CD14-positive monocyte (primary cell): Measurements from ENCODE around the gene TEAD1. TPM values are rescaled to one million over a fixed set of nuclear protein-coding genes. Genes with fewer than 3 reads are reported as not detected.

Experiments used
- DNase-seq, 3 donors: peaks; one replicate each; pipeline ENCODE4 v3.0.0-alpha.2; 2011 to 2022
- H2AFZ ChIP-seq: 2 replicates; pipeline ENCODE4 v1.6.0; 2012; ENCODE audit warnings: mild to moderate bottlenecking, low read depth, low read length, inconsistent platforms; ENCODE audit not compliant: insufficient read depth, poor library complexity, severe bottlenecking
- H3K27ac ChIP-seq, 2 donors: 1 replicate in 1 of 2; 2 replicates in 1 of 2; pipeline ENCODE4 v1.5.1; 2012 to 2013; ENCODE audit warnings: low read length in 2 of 2, control low read depth in 1 of 2, inconsistent platforms in 1 of 2, low read depth in 1 of 2, mild to moderate bottlenecking in 1 of 2
- H3K27me3 ChIP-seq, 2 donors: one replicate each; pipeline versions ENCODE4 v1.6.0 to v1.6.1; 2011 to 2013; ENCODE audit warnings: low read length in 2 of 2; ENCODE audit not compliant: control insufficient read depth in 2 of 2, insufficient read depth in 2 of 2
- H3K36me3 ChIP-seq, 2 donors: replicated peaks in 1 of 2; 1 replicate in 1 of 2; 2 replicates in 1 of 2; pipeline versions ENCODE4 v1.5.1 to v1.6.1; 2012 to 2013; ENCODE audit warnings: low read length in 2 of 2, control low read depth in 1 of 2, inconsistent platforms in 1 of 2, mild to moderate bottlenecking in 1 of 2; ENCODE audit not compliant: insufficient read depth in 2 of 2, control insufficient read depth in 1 of 2
- H3K4me1 ChIP-seq, 2 donors: 1 replicate in 1 of 2; 2 replicates in 1 of 2; pipeline versions ENCODE4 v1.5.1 to v1.6.1; 2012 to 2013; ENCODE audit warnings: low read length in 2 of 2, control low read depth in 1 of 2, inconsistent platforms in 1 of 2, mild to moderate bottlenecking in 1 of 2, moderate library complexity in 1 of 2; ENCODE audit not compliant: insufficient read depth in 2 of 2, control insufficient read depth in 1 of 2
- H3K4me2 ChIP-seq: replicated peaks from 2 replicates; pipeline ENCODE3; 2012; ENCODE audit warnings: low read length, moderate library complexity, mild to moderate bottlenecking; ENCODE audit not compliant: poor library complexity, severe bottlenecking; ENCODE audit errors: extremely low read depth
- H3K4me3 ChIP-seq, 3 experiments: fragments of 200-600 bp in 1 of 3; sonication (generic) in 1 of 3; replicated peaks in 1 of 3; 1 replicate in 2 of 3; 2 replicates in 1 of 3; pipeline ENCODE4 v1.5.1; 2011 to 2013; ENCODE audit warnings: low read length in 3 of 3, mild to moderate bottlenecking in 3 of 3, control low read depth in 2 of 3, low read depth in 2 of 3, inconsistent platforms in 1 of 3, moderate library complexity in 1 of 3
- H3K79me2 ChIP-seq: 2 replicates; pipeline ENCODE4 v1.6.0; 2012; ENCODE audit warnings: mild to moderate bottlenecking, control low read depth, inconsistent platforms, low read length, moderate library complexity; ENCODE audit not compliant: insufficient read depth
- H3K9ac ChIP-seq: 2 replicates; pipeline ENCODE4 v1.6.0; 2017; ENCODE audit warnings: low read length, mild to moderate bottlenecking; ENCODE audit not compliant: insufficient read depth, poor library complexity, severe bottlenecking
- H3K9me3 ChIP-seq, 2 donors: replicated peaks in 1 of 2; 1 replicate in 1 of 2; 2 replicates in 1 of 2; pipeline versions ENCODE4 v1.5.1 to v1.6.1; 2012 to 2013; ENCODE audit warnings: low read length in 2 of 2, control low read depth in 1 of 2; ENCODE audit not compliant: control insufficient read depth in 1 of 2, insufficient read depth in 1 of 2
- H4K20me1 ChIP-seq: 2 replicates; pipeline ENCODE4 v1.6.0; 2012; ENCODE audit warnings: mild to moderate bottlenecking, low read length, control low read depth, moderate library complexity; ENCODE audit not compliant: insufficient read depth
- H3K27ac Mint-ChIP-seq, 7 donors: one replicate each; pipeline ENCODE4 v1.8.0; 2020; ENCODE audit warnings: mild to moderate bottlenecking in 7 of 7, mixed read lengths in 7 of 7, moderate library complexity in 6 of 7, inconsistent platforms in 2 of 7
- H3K27me3 Mint-ChIP-seq, 3 donors: one replicate each; pipeline ENCODE4 v1.8.0; 2021 to 2022; ENCODE audit warnings: low read depth in 3 of 3, mild to moderate bottlenecking in 3 of 3, mixed read lengths in 3 of 3, moderate library complexity in 3 of 3, inconsistent platforms in 1 of 3
- H3K36me3 Mint-ChIP-seq, 2 donors: one replicate each; pipeline ENCODE4 v1.8.0; 2020; ENCODE audit warnings: mixed read lengths in 2 of 2, inconsistent platforms in 1 of 2, mild to moderate bottlenecking in 1 of 2
- H3K4me1 Mint-ChIP-seq: one replicate; pipeline ENCODE4 v1.8.0; 2020; ENCODE audit warnings: mild to moderate bottlenecking, mixed read lengths
- H3K4me3 Mint-ChIP-seq, 2 donors: one replicate each; pipeline ENCODE4 v1.8.0; 2020; ENCODE audit warnings: mild to moderate bottlenecking in 2 of 2, mixed read lengths in 2 of 2, moderate library complexity in 1 of 2
- H3K9me3 Mint-ChIP-seq, 7 donors: one replicate each; pipeline ENCODE4 v1.8.0; 2020 to 2022; ENCODE audit warnings: mixed read lengths in 7 of 7, mild to moderate bottlenecking in 6 of 7, moderate library complexity in 6 of 7, inconsistent platforms in 2 of 7
- CTCF ChIP-seq: fragments of 200-600 bp; IDR thresholded peaks from one replicate; pipeline ENCODE4 v1.8.0; 2022; ENCODE audit warnings: antibody characterized with exemption, mild to moderate bottlenecking
- WGBS: methylation state at CpG from one replicate; pipeline ENCODE4 v1.1.5; 2013; ENCODE audit warnings: missing lambda C conversion rate; ENCODE audit not compliant: insufficient coverage; 5-methylcytosine and 5-hydroxymethylcytosine counted together
- intact Hi-C, 2 donors: fragments of 100-400 bp; cut with micrococcal nuclease; formaldehyde crosslinking; loops; one replicate each; pipeline versions ENCODE4 v1.15.0 to v1.15.1; 2023
- polyA plus RNA-seq, 3 donors: library from polyadenylated mRNA; depleted of rRNA in 1 of 3; unstranded in 2 of 3; stranded (reverse) in 1 of 3; fragments of 300-500 nt in 2 of 3; fragments of >200 nt in 1 of 3; fragmentation: Illumina TruSeq in 2 of 3; gene quantifications; 1 replicate in 2 of 3; 2 replicates in 1 of 3; pipeline ENCODE4 v1.2.3, GENCODE V29; 2012 to 2021

TEAD1 gene
- polyA plus RNA-seq, 3 donors, result not detected

GRCh38 chr11:12917822-12918221, 243.6 kb downstream of the TEAD1 start:
- H3K9ac ChIP-seq, result no peak overlapping the region
- intact Hi-C loops, result no loop called here
- no peaks in the 10 kb centered on the region for H3K79me2 ChIP-seq
- DNase-seq, result no peak
- H3K4me1 Mint-ChIP-seq, result no peaks in the 10 kb centered on the region
- peaks cover 4 to 10% (median 10%) of the 10 kb centered on the region in 3 donors for H3K27me3 Mint-ChIP-seq
- no peaks in the 10 kb centered on the region for H3K36me3 Mint-ChIP-seq
- H3K4me2 ChIP-seq, result no peak overlapping the region
- H2AFZ ChIP-seq, result no peak overlapping the region
- H3K27ac ChIP-seq, result no peak overlapping the region
- H3K27me3 ChIP-seq, result no peaks in the 10 kb centered on the region
- H3K9me3 Mint-ChIP-seq, result peaks cover 0 to 1% (median 0%) of the 10 kb centered on the region in 7 donors
- no peak overlapping the region for H3K4me3 ChIP-seq
- no peak for TF ChIP-seq CTCF
- no peak overlapping the region for H3K4me3 Mint-ChIP-seq
- no peaks in the 10 kb centered on the region for H4K20me1 ChIP-seq
- no peak overlapping the region for H3K27ac Mint-ChIP-seq
- no peaks in the 10 kb centered on the region for H3K4me1 ChIP-seq
- WGBS, result no CpG with 5 or more reads among the region's 1 CpG
- H3K9me3 ChIP-seq, result no peaks in the 10 kb centered on the region
- H3K36me3 ChIP-seq, result no peaks in the 10 kb centered on the region

GRCh38 chr11:12918667-12919066, 244.4 kb downstream of the TEAD1 start:
- Histone ChIP-seq H3K4me1 (no peaks in the 10 kb centered on the region), H2AFZ (no peak overlapping the region), H3K4me3 (no peak overlapping the region), H3K36me3 (no peaks in the 10 kb centered on the region), H4K20me1 (no peaks in the 10 kb centered on the region), H3K9me3 (no peaks in the 10 kb centered on the region), H3K27ac (no peak overlapping the region), H3K27me3 (no peaks in the 10 kb centered on the region), H3K4me2 (no peak overlapping the region), H3K79me2 (no peaks in the 10 kb centered on the region), H3K9ac (no peak overlapping the region)
- Mint-ChIP-seq H3K4me1 (no peaks in the 10 kb centered on the region), H3K27ac (no peak overlapping the region), H3K4me3 (peak overlapping the region in 1 of 2 donors; percentile 39), H3K27me3 (peaks cover 4 to 10% (median 7%) of the 10 kb centered on the region in 3 donors), H3K9me3 (peaks cover 0 to 1% (median 0%) of the 10 kb centered on the region in 7 donors), H3K36me3 (no peaks in the 10 kb centered on the region)
- WGBS, result no CpG with 5 or more reads among the region's 4 CpGs
- no peak for DNase-seq
- intact Hi-C loops, result no loop called here
- no peak for TF ChIP-seq CTCF
